GM21717 (cell line): ENCODE results near the gene PAPOLA.
"Not testable (repeated sequence)": the region's sequence is repeated elsewhere in the genome, so short reads cannot be mapped to it uniquely, and the experiment has no call there.

Experiments
- ATAC-seq: cut with Tn5 transposase; IDR thresholded peaks from one replicate; pipeline ENCODE4 v1.9.1; 2021; ENCODE audit warnings: mild to moderate bottlenecking, moderate library complexity; ENCODE audit not compliant: unreplicated experiment

PAPOLA gene

DNA sequence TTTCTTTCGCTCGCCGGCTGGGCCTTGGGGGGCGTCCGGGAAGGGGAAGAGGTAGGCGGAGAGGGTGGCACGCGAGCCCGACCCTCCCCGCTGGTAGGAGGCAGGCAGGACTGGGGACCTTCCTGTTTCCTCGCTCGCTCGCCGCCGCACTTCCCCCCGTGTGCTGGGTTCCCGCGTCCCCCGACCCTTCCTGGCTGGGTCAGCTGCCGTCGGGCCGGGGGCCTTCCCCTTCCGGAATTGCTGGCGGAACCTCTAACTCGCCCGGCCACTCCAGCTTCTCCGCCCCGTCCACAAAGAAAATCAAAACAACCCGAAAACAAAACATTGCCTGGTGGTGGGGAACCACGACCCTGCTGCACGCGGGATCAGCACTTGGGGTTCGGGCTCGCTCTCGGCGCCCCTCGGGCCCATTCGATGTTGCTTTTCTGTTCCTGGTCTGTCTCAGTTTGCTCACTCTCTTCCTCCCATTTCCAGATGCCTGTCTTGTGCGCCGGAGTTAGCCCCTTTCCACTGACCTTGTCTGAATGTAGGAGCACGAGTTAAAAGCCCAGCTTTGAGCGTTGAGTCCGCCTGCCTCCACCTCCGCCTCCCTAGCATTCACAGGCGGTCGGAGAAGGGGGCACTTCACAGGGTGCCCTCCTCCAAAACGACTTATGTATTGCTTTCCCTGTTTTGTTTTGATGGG, 581 bp downstream of the PAPOLA start:
- ATAC-seq, result peak; percentile 38

GRCh38 chr14:96503306-96503679, 1.1 kb downstream of the PAPOLA start:
- no peak for ATAC-seq

GRCh38 chr14:96504353-96504752, 2.2 kb downstream of the PAPOLA start:
- not testable (repeated sequence) for ATAC-seq

GRCh38 chr14:96507723-96508122, 5.5 kb downstream of the PAPOLA start:
- no peak for ATAC-seq

GRCh38 chr14:96508900-96509299, 6.7 kb downstream of the PAPOLA start:
- no peak for ATAC-seq

DNA sequence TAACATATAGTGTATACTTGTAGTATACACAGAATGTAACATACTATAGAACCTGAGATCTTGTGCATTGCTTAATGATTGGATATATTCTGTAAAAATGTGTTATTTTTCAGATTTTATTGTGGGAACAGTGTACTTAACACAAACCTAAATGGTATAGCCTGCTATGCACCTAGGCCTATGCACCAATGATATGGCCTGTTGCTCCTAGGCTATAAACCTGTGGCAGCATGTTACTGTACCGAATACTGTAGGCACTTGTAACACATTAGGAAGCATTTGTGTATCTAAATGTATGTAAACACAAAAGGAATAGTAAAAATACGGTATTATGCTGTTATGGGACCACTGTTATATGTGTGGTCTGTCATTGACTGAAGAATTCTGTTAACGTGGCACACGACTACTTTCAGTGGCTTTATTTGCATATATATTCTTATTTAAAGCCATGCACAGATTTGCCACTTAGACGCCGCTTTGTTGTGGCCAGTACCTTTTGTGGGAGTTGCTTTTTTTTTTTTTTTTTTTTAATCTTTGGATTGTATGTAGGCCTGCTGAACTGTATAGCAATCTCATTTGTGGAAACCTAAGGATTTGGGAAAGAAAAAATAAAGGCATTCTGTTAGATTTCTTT, 7.4 kb downstream of the PAPOLA start:
- no peak for ATAC-seq

GRCh38 chr14:96511146-96511545, 9.0 kb downstream of the PAPOLA start:
- no peak for ATAC-seq

DNA sequence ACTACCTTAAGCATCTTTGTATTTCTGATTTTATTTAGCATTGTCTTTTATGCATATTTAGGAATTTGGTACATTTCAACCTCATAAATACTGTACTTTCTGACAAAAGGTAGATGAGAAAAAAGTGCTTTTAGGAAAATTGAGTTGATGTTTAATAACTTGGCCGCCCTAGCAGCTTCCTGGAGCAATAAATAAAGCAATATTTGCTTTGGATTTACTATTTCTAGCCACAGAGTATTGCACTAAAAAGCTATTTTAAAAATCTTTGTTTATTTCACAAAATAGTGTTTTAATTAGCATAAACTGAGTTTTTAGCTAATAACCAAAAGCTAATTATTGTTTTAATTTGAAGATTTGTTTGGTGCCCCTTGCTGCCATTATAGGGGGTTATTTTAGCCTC, 9.5 kb downstream of the PAPOLA start:
- ATAC-seq, result no peak

DNA sequence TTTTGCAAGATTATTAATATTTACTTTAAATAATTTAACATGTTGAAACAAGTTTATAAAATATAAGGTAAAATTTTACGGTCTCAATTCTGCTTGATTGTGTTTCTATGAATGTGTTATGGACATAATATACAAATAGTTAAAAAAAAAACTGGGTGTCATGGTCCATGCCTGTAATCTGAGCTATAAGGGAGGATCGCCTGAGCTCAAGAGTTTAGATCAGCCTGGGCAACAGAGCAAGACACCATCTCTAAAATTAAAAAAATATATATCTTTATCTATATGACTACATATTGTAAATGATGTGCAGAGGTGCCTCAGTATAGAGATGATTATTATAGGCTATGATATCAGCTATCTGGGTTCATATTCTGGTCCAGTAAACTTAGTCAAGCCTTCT, 9.9 kb downstream of the PAPOLA start:
- no peak for ATAC-seq

GRCh38 chr14:96512602-96513397, 10.6 kb downstream of the PAPOLA start:
- ATAC-seq, result no peak

DNA sequence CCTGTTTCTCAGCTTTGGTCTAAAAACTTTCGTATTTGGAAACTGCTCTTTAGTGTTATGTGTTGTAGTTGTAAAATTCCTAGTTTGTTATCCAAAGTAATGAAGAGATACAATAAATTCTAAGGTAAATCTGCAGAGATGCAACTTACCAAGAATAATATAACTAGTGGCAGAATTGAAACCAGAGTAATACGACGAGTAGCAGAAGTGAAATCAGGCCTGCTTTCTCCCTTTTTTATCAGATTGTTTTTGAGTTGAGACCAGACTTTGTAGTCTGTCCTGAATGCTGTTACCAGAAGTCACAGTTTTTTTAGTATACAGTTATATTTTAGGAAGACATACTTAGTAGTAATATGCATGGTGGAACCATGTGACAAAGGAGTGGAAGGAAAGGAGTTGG, 12.5 kb downstream of the PAPOLA start:
- ATAC-seq, result peak; percentile 50

- no peak for ATAC-seq
Measured at GRCh38 chr14:96515731-96516130, 13.5 kb downstream of the PAPOLA start.

- no peak for ATAC-seq
Measured at GRCh38 chr14:96516351-96516750, 14.2 kb downstream of the PAPOLA start.

DNA sequence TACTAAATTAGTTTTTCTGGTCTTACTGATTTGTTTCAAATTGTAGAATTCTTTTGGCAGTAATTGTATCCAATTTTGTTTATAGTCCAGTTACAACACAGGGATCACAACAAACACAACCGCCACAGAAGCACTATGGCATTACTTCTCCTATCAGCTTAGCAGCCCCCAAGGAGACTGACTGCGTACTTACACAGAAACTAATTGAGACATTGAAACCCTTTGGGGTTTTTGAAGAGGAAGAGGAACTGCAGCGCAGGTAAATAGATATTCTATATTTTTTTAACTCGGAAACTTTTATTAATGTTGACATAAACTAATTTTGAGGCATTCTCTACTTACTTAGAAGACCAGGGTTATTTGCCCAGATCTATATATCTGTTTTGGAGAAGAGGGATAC, 17.8 kb downstream of the PAPOLA start:
- peak; percentile 49 for ATAC-seq

GRCh38 chr14:96525452-96525851, 23.3 kb downstream of the PAPOLA start:
- no peak for ATAC-seq

GRCh38 chr14:96532632-96533031, 30.4 kb downstream of the PAPOLA start:
- ATAC-seq, result no peak

- no peak for ATAC-seq
Measured at GRCh38 chr14:96536807-96537206, 34.6 kb downstream of the PAPOLA start.

DNA sequence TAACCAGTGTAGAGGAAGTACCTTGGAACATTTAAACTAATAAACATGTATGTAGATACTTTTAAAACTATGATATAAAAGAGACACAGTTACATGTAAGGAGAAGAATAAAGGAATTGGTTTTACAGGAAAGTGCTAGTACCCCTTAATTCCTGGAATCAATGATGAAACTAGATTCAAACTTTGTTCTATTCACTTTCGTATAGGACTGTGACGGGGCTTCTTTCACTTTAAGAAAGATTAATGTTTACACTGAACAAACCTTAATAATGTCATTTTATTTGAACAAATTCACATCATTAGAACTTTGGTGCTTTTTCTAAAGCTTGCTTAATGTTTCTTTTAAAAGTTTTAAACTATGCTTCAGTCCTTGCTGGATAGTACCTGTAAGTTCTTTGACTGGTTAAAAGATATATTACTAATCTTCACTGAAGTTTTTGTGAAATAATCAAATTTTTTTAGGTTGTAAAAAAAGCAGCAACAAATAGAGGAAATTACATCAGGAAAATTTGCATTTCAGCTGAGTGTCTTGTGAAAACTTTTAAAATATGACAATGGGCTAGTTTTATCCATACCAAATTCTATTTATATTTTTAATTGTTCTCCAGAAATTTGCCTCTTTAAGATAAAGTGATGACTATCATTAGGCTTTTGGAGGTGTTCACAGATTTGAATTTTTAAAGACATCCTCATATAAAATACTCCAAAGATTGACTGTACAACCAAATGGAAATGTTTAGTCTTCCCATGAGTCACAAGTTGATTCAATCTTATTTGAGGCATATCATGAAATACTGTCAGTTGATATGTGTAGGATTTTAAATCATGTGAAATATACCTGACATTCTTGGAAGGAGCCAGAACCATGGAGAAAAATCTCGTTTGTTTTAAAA, 36.2 kb downstream of the PAPOLA start:
- no peak for ATAC-seq

DNA sequence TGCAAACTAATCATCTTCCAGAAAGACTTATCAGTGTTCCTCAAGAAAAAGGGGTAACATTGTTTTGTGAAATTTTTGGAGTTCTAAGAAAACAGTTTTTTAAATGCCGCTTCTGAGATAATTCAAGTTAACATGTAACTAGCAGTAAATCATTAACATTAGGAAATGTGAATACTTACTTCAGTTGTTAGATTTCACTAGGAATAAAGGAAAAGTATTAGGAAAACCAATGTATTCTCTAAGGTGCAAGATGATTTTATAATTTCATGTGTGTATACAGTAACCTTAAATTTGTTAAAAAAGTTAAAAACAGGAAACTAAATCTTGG, 36.8 kb downstream of the PAPOLA start:
- no peak for ATAC-seq

- no peak for ATAC-seq
Measured at GRCh38 chr14:96554315-96554910, 52.2 kb downstream of the PAPOLA start.

DNA sequence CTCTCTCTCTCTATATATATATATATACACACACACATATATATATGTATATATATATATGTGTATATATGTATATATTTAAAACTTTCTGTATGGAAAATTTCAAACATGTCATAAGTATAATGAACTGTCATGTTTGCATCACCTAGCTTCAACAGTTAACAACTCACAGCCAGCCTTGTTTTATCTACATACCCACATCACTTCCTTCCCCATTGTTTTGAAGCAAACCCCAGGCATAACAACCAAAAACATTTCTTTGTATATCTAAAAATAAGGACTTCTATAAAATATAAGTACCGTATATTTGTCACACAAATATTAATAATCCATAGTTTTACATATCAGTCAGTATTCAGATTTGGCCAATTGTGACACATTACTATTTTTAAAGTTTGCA, 57.4 kb downstream of the PAPOLA start:
- no peak for ATAC-seq
